ENCODE measurements around the gene LIX1L. TPM values are rescaled to one million over a fixed set of nuclear protein-coding genes. Genes with fewer than 3 reads are reported as not detected.

The LIX1L gene
- total RNA-seq, 1 experiment from 2014 or later, result 12.4 TPM

DNA sequence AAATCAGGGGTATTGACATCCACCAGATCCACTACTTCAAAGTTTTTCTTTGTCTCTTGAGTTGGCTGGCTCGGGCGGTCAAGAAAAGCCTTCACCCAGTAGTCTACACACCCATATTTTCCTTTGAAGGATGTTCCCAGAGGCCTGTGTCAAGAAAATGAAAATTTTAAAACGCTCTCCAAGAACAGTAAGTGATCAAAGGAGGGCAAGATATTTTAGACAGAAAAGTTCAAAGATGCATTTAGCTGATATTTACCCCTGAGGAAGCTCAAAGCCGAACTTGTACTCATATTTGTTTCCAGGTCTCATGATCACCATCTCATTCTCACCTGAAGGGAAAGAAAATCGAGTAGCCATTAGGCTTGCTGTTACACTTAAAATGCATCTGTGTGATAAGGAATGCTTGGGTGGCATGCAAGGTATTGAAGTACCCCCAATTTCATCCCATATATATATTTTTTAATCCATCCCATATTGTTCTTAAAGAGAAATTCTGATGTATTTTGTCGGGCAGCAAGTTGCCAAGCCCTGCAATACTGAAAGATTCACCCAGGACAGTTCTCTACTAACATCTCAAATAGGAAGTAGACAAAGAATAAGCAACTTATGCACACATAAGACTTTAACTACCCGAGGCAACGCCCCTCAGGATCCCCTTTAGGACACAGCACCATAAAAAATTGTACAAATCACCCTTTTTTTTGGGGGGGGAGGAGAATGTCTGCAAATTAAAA lies 37.5 kb upstream of the LIX1L start:
- H3K4me1 ChIP-seq (ENCODE audit: control insufficient read depth in 1 of 2, insufficient read depth in 2 of 2, low read length in 2 of 2), result peaks cover 2 to 4% of the 10 kb centered on the region in 2 experiments; a peak in 2 of 4 replicates
- ChIA-PET RAD21 (ENCODE audit: low non-redundant PET in 1 of 2, low total read pairs in 2 of 2, uncharacterized antibody in 2 of 2, unreplicated experiment in 2 of 2) (no interaction called here), POLR2A (no interaction called here), CTCF (interaction anchor here (0.8 kb wide), 1 partner anchor 12 kb away, joined by 3 read pairs; no protein-coding TSS in a partner anchor)
- H3K9ac ChIP-seq (ENCODE audit: low read length), result no peak overlapping the region
- H3K27me3 ChIP-seq (ENCODE audit: insufficient read depth, low read length), result no peaks in the 10 kb centered on the region
- H3K79me2 ChIP-seq (ENCODE audit: insufficient read depth, low read length), result no peaks in the 10 kb centered on the region
- BruUV-seq (replicated peaks), result no TSS peak
- H4K20me1 ChIP-seq (ENCODE audit: insufficient read depth), result no peaks in the 10 kb centered on the region
- no peak for ATAC-seq
- no peak overlapping the region for H3K4me2 ChIP-seq (ENCODE audit: low read length)
- H3K9me2 ChIP-seq (ENCODE audit: insufficient read depth), result no peaks in the 10 kb centered on the region
- intact Hi-C loops (cut with micrococcal nuclease), result no loop called here
- TF ChIP-seq, protein P1, sequence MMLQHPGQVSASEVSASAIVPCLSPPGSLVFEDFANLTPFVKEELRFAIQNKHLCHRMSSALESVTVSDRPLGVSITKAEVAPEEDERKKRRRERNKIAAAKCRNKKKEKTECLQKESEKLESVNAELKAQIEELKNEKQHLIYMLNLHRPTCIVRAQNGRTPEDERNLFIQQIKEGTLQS (IDR thresholded peaks at IDR 0.05), result no peak
- no peak for TF ChIP-seq CBX3 (IDR thresholded peaks at IDR 0.05; ENCODE audit: low read depth)
- TF ChIP-seq EGR1 (IDR thresholded peaks at IDR 0.05; ENCODE audit: low read depth), result no peak
- no peak for TF ChIP-seq EZH2 (IDR thresholded peaks at IDR 0.05)
- TF ChIP-seq CEBPB (IDR thresholded peaks at IDR 0.05; ENCODE audit: low read depth), result no peak
- no peak for TF ChIP-seq TCF7L2 (IDR thresholded peaks at IDR 0.05; ENCODE audit: borderline replicate concordance, extremely low read depth, insufficient read depth, insufficient read length)
- no peak for TF ChIP-seq EZH2phosphoT487 (IDR thresholded peaks at IDR 0.05; ENCODE audit: borderline replicate concordance)
- TF ChIP-seq, protein P2, sequence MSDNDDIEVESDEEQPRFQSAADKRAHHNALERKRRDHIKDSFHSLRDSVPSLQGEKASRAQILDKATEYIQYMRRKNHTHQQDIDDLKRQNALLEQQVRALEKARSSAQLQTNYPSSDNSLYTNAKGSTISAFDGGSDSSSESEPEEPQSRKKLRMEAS (IDR thresholded peaks at IDR 0.05), result no peak
- TF ChIP-seq SRF (IDR thresholded peaks at IDR 0.05; ENCODE audit: low read depth), result no peak
- TF ChIP-seq, protein P3, sequence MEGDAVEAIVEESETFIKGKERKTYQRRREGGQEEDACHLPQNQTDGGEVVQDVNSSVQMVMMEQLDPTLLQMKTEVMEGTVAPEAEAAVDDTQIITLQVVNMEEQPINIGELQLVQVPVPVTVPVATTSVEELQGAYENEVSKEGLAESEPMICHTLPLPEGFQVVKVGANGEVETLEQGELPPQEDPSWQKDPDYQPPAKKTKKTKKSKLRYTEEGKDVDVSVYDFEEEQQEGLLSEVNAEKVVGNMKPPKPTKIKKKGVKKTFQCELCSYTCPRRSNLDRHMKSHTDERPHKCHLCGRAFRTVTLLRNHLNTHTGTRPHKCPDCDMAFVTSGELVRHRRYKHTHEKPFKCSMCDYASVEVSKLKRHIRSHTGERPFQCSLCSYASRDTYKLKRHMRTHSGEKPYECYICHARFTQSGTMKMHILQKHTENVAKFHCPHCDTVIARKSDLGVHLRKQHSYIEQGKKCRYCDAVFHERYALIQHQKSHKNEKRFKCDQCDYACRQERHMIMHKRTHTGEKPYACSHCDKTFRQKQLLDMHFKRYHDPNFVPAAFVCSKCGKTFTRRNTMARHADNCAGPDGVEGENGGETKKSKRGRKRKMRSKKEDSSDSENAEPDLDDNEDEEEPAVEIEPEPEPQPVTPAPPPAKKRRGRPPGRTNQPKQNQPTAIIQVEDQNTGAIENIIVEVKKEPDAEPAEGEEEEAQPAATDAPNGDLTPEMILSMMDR (IDR thresholded peaks at IDR 0.05 in 2 of 3, conservative IDR thresholded peaks at IDR 0.05 in 1 of 3; ENCODE audit: borderline replicate concordance in 1 of 3, insufficient read depth in 1 of 3, low read depth in 2 of 3, low read length in 2 of 3), result no peak
- TF ChIP-seq ZFX (IDR thresholded peaks at IDR 0.05), result no peak
- TF ChIP-seq SIN3A (IDR thresholded peaks at IDR 0.05; ENCODE audit: low read depth), result no peak
- TF ChIP-seq, protein P4, sequence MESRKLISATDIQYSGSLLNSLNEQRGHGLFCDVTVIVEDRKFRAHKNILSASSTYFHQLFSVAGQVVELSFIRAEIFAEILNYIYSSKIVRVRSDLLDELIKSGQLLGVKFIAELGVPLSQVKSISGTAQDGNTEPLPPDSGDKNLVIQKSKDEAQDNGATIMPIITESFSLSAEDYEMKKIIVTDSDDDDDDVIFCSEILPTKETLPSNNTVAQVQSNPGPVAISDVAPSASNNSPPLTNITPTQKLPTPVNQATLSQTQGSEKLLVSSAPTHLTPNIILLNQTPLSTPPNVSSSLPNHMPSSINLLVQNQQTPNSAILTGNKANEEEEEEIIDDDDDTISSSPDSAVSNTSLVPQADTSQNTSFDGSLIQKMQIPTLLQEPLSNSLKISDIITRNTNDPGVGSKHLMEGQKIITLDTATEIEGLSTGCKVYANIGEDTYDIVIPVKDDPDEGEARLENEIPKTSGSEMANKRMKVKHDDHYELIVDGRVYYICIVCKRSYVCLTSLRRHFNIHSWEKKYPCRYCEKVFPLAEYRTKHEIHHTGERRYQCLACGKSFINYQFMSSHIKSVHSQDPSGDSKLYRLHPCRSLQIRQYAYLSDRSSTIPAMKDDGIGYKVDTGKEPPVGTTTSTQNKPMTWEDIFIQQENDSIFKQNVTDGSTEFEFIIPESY (IDR thresholded peaks at IDR 0.05; ENCODE audit: extremely low read depth, insufficient replicate concordance, low read length), result no peak
- H3K4me3 ChIP-seq (replicated peaks in 1 of 2; ENCODE audit: low read depth in 1 of 2, low read length in 2 of 2), result no peak overlapping the region
- H3K27ac ChIP-seq (ENCODE audit: low read depth, low read length), result no peak overlapping the region
- H3K9me3 ChIP-seq (ENCODE audit: control insufficient read depth in 1 of 2, insufficient read depth in 1 of 2, low read depth in 1 of 2, low read length in 2 of 2), result no peaks in the 10 kb centered on the region
- no peaks in the 10 kb centered on the region for H3K36me3 ChIP-seq (ENCODE audit: control insufficient read depth in 1 of 2, insufficient read depth in 2 of 2, low read length in 2 of 2)
- no peak overlapping the region for H2AFZ ChIP-seq (ENCODE audit: low read depth, low read length, poor library complexity, severe bottlenecking)
- no peak for DNase-seq (ENCODE audit: low read depth, low spot score)

All from HCT116 (cell line).